Head of caudate nucleus (tissue), 42 donors: Measurements from ENCODE around the gene COPS4.
"Not testable (repeated sequence)": the region's sequence is repeated elsewhere in the genome, so short reads cannot be mapped to it uniquely, and the experiment has no call there.

Experiments
- DNase-seq, 42 donors: peaks; one replicate each; pipeline versions ENCODE4 v3.0.0 to v3.0.0-alpha.2; 2020 to 2021; ENCODE audit warnings: mixed read lengths in 7 of 42
- intact Hi-C: fragments of 100-400 bp; cut with DNase I; formaldehyde crosslinking; loops from one replicate; pipeline ENCODE4 v1.15.0; 2022

Gene COPS4

GRCh38 chr4:83019794-83020494 lies 15.0 kb upstream of the COPS4 start:
- intact Hi-C loops: no loop called here
- DNase-seq: no peak

DNA sequence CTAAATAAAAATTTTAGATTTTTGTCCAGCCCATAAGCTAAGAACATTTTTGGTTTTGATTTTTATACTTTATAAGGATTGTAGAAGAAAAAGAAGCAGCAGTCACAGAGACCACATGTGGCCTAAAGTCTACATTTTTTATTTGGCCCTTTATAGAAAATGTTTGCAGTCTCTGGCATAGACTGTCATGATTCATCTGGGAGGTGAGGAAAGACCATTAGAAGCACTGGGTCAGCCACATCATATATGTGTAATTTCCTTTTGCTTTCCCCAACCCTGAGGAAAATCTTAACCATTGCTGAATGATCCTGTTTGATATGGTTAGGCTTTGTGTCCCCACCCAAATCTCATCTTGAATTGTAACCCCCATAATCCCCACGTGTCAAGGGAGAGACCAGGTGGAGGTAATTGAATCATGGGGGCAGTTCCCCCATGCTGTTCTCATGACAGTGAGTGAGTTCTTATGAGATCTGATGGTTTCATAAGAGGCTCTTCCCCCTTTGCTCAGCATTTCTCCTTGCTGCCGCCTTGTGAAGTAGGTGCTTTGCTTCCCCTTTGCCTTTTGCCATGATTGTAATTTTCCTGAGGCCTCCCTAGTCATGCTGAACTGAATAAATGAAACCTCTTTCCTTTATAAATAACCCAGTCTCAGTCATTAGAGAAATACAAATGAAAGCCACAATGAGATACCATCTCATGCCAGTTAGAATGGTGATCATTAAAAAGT lies 12.1 kb upstream of the COPS4 start:
- DNase-seq: no peak
- intact Hi-C loops: no loop called here

- intact Hi-C loops: not testable (repeated sequence)
Measured at GRCh38 chr4:83023599-83023998, 11.4 kb upstream of the COPS4 start.

DNA sequence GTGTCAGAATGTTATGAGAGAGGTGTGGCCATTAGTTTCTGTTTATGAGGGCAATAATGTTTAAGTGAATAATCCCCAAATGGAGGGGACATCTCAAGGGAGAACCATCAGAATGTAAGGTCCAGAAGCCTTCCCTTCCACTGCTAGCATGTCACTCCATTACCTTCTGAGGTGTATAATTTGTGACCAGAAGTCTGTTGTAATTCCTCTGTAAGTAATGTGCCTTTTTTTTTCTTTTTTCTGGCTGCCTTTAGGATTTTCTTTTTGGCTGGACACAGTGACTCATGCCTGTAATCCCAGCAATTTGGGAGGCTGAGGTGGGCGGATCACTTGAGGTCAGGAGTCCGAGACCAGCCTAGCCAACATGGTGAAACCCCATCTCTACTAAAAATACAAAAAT lies 10.8 kb upstream of the COPS4 start:
- intact Hi-C loops: no loop called here
- no peak for DNase-seq

More at GRCh38 chr4:83023599-83023998, 11.4 kb upstream of the COPS4 start:
- DNase-seq: not testable (repeated sequence)

DNA sequence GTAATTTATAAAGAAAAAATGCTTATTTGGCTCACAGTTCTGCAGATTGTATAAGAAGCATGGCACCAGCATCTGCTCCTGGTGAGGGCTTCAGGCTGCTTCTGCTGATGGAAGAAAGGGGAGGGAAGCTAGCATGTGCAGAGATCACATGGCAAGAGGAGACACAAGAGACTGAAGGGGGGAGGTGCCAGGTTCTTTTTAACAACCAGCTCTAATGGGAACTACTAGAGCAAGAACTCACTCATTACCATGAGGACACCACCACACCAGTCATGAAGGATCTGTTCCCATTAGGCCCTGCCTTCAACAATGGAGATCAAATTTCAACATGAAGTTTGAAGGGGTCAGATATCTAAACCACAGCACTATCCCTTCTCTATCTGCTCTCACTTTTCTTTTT lies 9.4 kb upstream of the COPS4 start:
- intact Hi-C loops: no loop called here

GRCh38 chr4:83028976-83029375 lies 6.0 kb upstream of the COPS4 start:
- DNase-seq: no peak
- intact Hi-C loops: no loop called here

More for the DNA sequence above, 9.4 kb upstream of the COPS4 start:
- DNase-seq: no peak

- intact Hi-C loops: loop anchor here (10.0 kb wide), 2 partner anchors 255 to 655 kb away; partner anchors contain the start of genes COQ2 and HNRNPD
- no peak for DNase-seq
Measured at GRCh38 chr4:83029688-83030087, 5.3 kb upstream of the COPS4 start.

GRCh38 chr4:83036991-83037665 lies 2.1 kb downstream of the COPS4 start:
- no peak for DNase-seq
- intact Hi-C loops: loop anchor here (10.0 kb wide), 2 partner anchors 248 to 662 kb away; partner anchors contain the start of genes COQ2 and HNRNPD

- DNase-seq: no peak
- intact Hi-C loops: no loop called here
Measured at GRCh38 chr4:83040269-83040668, 5.3 kb downstream of the COPS4 start.

DNA sequence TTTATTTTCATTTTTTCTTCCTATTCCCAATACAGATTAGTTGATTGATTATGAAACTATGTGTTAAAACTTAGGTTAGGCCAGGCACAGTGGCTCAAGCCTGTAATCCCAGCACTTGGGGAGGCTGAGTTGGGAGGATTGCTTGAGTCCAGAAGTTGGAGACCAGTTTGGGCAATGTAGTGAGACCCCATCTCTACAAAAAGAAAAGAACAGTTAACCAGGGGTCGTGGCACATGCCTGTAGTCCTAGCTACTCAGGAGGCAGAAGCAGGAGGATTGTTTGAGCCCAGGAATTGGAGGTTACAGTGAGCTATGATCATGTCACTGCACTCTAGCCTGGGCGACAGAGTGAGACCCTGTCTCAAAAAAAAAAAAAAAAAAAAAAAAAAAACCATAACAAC lies 8.2 kb downstream of the COPS4 start:
- intact Hi-C loops, DNase-seq: not testable (repeated sequence)

DNA sequence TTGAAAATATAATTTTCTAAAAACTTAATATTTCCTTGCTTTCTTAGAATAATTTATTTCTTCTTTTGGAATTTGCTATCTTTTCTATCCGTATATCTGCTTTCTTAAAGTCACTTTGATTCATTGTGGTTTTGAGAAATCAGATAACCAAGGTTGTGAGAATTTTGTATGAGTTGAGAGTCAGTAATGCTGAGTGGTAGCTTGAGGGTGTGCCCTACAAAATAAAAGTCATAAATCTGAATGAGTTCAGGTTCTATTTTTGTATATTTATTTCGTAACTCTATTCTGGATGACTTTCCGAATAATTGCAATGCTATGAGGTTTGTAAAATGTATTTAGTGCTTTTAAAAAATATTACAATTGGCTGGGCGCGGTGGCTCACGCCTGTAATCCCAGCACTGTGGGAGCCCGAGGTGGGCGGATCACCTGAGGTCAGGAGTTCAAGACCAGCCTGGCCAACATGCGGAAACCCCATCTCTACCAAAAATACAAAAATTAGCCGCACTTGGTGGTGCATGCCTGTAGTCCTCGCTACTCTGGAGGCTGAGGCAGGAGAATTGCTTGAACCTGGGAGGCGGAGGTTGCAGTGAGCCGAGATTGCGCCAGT lies 8.9 kb downstream of the COPS4 start:
- DNase-seq: no peak
- intact Hi-C loops: no loop called here

DNA sequence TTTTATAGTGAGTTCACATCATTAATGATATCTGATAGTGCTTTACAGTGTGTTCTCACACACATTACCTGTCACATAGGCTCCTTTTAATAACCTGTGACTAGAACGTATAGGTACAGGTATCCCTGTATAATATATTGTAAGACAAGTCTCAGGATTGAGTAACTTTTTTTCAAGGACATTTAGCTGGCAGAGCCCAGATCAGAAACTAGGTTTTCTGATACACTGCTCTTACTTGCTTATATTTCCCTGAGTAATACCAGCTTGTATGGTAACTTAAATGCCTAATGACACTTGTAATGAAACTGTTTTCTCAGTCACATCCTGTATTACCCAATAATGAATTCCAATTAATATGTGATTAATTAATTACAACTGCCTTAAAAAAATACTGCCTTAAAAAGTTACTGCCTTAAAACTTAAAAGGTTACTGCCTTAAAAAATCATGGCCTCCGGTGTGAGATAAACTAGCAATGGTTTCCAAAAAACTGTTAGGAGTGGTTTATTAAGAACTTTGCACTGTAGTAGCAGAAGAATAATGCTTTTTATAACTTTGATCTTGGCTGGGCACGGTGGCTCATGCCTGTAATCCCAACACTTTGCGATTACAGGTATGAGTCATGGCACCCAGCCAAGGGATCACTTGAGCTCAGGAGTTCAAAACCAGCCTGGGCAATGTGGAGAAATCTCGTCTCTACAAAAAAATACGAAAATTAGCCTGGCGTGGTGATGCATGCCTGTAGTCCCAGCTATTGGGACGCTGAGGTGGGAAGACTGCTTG lies 11.9 kb downstream of the COPS4 start:
- intact Hi-C loops: no loop called here
- DNase-seq: peak in 1 of 42 donors; percentile 43

DNA sequence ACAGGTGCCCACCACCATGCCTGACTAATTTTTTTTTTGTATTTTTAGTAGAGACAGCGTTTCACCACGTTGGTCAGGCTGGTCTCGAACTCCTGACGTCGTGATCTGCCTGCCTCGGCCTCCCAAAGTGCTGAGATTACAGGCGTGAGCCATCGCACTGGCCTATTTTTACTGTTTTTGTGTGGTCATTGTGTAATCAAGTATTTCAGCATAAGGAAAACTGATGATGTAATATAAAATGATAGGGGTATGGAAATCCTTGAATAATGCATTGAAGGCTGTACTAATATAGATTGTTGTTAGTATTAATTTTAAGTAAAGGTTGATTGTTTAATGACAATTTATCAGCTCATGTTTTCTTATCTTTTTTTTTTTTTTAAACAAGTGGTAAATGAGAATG lies 13.8 kb downstream of the COPS4 start:
- intact Hi-C loops: not testable (repeated sequence)

DNA sequence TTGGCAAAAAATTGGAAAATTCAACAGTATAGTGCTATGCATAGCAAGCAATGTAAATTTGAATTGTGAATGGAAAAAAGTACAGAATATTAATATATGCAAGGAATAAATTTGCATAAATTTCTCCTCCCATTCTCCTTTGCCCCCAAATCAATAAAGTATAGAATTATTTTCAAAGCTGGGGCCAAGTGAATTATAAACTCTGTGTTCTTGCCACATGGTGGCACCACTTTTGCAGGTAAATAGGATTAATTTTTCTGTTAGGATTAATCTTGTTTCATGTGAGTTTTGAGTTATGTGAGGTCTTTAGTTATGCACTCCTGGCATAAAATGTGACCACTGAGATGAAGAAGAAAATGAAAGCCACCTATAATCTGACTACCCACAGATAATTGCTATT lies 19.9 kb downstream of the COPS4 start:
- intact Hi-C loops: no loop called here
- no peak for DNase-seq

More for the DNA sequence above, 13.8 kb downstream of the COPS4 start:
- not testable (repeated sequence) for DNase-seq

DNA sequence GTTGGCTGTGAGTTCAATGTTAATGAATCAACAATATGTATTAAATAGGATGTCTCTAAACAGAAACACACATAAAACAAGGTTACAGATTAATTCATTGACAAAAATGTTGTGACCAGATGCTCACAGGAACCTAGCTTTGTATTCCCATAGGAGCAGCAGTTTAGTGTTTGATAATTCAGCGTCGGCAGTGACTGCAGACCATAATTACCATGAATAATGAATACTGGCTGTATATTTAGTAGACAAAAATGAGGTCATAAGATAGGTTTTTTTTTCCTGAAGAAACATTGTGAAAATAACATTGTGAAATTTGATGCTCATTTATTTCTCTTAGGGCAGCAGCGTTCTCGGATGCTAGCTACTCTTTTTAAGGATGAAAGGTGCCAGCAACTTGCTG lies 27.8 kb downstream of the COPS4 start:
- DNase-seq: no peak
- intact Hi-C loops: no loop called here

GRCh38 chr4:83065266-83065665 lies 30.3 kb downstream of the COPS4 start:
- intact Hi-C loops: no loop called here
- no peak for DNase-seq

DNA sequence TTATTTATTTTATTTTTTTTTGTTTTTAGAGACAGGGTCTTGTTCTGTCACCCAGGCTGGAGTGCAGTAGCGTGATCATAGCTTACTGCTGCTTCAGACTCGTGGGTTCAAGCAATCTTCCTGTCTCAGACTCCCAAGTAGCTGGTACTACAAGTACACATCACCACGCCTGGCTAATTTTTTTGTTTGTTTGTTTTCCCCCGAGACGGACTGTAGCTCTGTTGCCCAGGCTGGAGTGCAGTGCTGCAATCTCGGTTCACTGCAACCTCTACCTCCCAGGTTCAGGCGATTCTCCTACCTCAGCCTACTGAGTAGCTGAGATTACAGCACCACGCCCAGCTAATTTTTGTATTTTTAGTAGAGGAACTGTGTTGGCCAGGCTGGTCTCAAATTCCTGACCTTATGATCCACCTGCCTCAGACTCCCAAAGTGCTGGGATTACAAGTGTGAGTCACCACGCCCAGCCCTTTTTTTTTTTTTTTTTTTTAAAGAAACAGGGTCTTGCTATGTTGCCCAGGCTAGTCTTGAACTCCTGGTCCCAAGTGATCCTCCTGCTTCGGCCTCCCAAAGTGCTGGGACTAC lies 32.2 kb downstream of the COPS4 start:
- intact Hi-C loops: no loop called here
- no peak for DNase-seq

DNA sequence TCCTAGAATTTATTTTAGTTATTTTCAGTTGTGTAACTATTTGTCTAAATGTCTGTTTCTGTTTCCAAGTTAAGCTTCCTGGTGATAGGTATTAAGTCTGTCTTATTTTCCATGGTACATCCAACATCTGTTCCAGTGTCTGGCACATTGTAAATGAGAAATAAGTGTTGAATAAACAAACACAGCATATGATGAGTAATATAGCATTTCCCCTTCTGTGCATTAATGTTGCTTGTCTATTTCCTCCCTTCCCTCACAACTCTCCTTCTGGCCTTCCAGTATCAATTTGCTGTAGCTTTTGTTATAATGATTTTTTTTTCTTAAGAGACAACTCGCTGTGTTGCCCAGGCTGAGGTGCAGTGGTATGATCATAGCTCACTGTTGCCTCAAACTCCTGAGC lies 36.1 kb downstream of the COPS4 start:
- intact Hi-C loops: loop anchor here (10.0 kb wide), 1 partner anchor 214 kb away; the partner anchor contains the start of gene COQ2
- no peak for DNase-seq
